IPS DF 4.7 (cell line): ENCODE data around the gene NELFA.

Source experiments
- DNase-seq: peaks from one replicate; pipeline ENCODE4 v3.0.0-alpha.2; 2013; ENCODE audit warnings: low spot score; ENCODE audit errors: extremely low read depth

NELFA gene

DNA sequence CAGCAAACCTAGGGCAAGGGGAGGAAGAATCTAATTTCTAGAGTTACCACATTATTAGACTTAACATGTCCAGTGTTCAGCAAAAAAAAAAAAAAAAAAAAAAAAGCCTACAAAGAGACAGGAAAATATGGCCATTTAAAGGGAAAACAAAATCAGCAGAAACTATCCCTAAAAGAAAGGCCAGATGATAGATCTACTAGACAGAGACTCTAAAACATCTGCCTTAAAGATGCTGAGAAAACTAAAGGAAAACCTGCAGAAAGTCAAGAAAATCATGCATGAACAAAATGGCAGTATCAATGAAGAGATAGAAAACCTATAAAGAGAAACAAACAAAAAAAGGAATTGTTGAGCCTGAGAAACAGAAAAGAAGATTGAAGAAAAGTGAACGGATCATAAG, 43.8 kb downstream of the NELFA start:
- no peak for DNase-seq

- no peak for DNase-seq
These were observed 44.3 kb downstream of the NELFA start for GRCh38 chr4:1964443-1964842.

DNA sequence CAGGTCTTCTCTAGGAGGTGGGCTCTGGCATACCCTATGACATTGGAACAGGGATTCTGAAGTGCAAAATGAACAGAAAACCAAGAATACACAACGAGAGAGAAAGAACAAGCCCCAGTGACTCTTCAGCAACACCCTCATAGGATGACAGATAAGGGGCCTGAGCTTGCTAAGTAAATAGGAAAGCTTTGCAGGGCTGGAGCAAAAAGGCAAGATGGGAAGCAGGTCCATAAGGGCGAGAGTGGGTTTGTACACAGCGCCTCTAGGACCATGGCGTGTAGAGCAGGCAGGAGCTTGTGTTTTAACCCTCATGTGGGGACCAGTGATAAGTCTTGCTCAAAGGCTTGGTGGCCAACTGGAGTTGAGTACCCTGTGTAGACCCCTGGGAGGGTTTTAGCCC, 45.8 kb downstream of the NELFA start:
- DNase-seq = no peak

GRCh38 chr4:1961563-1961962, 47.2 kb downstream of the NELFA start:
- DNase-seq = no peak

DNA sequence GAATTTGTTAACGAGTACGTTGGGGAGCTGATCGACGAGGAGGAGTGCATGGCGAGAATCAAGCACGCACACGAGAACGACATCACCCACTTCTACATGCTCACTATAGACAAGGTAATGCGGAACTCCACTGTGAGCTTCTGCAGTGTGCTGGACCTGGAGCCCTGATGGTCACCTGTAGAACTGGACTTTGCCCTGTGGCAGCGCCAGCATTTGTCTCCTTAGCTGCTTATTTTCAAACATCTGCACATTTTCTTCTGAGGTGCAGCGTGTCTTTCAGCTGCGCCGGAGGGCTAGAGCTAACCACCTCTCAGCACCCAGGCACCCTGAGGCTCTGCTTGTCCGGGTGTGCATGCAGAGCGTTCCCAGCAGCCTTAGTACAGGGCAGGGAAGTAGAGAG, 47.7 kb downstream of the NELFA start:
- DNase-seq = no peak

DNA sequence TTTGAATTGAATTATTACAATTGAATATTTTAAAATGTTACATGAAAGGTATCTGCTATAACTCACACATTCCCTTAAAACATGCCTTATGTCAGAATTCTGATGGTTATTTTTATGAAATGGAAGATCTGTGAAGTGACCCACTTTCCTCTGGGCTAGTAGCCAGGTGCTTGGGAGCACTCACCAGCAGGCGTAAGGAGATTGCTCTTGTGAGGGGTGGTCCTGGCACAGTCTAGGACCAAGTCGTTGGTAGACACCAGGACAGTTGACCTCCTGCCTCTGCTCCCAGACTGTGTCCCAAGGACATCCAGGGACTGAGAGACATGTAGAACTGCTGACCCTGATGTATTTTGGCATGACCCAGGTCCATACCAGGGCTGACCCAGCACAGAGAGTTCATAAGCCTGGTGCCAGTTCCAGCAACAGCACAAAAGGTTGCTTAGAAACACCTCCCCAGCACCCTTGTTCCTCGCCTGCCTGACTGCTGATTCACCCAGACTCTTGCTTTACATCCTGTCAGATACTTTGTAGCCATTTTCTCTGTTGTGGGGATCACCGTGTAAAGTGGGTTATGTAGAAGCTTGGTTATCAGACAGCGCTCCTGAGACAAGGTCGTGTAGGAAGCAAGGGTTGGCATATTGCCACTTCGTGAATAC, 48.5 kb downstream of the NELFA start:
- no peak for DNase-seq

DNA sequence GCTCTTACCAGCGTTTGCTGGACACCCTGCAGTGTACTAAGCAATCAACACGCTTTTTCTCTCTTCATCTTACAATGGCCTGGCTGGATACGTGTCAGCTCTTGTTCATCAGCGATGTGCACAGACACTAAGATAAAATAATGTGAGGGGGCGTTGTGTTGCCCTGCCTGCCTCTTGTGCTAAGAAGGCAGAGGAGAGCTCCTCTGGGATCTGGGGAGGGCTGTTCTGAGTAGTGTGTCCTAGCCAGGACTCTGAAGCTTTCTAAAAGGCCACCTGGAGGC, 49.7 kb downstream of the NELFA start:
- DNase-seq = no peak

- DNase-seq = no peak
These were observed 50.3 kb downstream of the NELFA start for GRCh38 chr4:1958276-1959103.

- DNase-seq = no peak
These were observed 52.1 kb downstream of the NELFA start for GRCh38 chr4:1956631-1957030.

- DNase-seq = no peak
These were observed 55.4 kb downstream of the NELFA start for GRCh38 chr4:1953335-1953734.

GRCh38 chr4:1952719-1953118, 56.1 kb downstream of the NELFA start:
- DNase-seq = no peak

DNA sequence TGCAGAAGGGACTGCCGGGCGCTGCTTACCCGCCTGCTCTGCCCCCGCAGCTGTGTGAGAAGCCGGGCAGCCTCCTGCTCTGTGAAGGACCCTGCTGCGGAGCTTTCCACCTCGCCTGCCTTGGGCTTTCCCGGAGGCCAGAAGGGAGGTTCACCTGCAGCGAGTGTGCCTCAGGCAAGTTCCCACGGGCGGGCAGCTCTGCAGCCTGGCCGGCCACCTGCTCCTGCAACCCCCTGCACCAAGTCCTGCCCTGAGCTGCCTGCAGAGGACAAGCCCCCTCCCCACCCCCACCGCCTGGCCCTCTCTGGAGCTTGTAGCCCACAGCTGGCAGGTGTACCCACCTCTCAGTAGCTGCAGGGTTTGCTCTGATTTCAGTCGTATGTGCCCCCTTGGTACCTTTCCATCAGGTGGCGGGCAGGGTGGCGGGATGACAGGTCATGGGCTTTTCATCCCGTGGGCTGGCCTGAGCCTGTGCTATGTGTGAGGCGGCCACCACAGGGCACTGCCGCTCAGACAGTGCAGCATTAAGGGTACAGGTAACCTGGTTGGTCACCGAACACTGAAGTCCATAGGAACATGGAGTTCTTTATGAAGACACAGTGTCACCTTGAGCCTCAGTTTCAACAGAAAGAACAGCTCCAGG, 56.6 kb downstream of the NELFA start:
- DNase-seq = no peak

GRCh38 chr4:1950369-1950768, 58.4 kb downstream of the NELFA start:
- DNase-seq = no peak

- no peak for DNase-seq
These were observed 59.8 kb downstream of the NELFA start for GRCh38 chr4:1948892-1949436.

DNA sequence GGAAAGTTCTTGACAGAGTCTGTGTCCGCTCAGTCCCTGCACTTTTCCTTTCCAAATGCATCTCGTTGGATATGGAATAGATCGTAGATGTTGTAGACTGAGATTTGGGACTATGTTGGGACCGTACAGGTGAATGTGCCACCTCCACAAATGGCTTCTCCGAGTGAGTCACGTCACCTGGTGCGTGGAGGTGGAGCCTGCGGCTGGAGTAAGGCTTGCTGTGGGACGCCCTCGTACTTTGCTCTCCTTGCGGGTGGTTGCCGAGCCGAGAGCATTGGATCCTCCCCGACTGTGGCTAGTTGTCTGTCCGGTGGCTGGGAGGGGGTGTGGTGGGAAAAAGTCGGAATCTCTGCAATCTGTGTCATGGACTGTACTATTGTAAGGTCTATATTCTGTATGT, 60.5 kb downstream of the NELFA start:
- no peak for DNase-seq

DNA sequence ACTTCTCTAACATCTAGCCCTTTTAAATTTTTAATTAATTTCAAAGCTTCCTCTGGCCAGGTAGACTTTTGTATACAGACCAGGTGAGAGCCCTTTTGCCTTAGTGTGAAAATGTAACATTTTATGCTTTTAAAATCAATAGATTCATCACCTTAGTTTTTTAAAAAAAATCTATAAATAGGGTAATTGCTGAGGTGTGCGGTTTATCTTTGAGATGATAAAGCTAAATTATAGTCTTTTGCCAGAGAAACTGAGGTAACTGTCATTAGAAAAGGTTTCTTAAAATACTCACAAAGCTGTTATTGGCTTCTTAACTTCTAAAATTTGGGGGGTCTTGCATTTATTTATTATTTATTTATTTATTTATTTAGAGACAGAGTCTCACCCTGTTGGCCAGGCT, 62.9 kb downstream of the NELFA start:
- no peak for DNase-seq

DNA sequence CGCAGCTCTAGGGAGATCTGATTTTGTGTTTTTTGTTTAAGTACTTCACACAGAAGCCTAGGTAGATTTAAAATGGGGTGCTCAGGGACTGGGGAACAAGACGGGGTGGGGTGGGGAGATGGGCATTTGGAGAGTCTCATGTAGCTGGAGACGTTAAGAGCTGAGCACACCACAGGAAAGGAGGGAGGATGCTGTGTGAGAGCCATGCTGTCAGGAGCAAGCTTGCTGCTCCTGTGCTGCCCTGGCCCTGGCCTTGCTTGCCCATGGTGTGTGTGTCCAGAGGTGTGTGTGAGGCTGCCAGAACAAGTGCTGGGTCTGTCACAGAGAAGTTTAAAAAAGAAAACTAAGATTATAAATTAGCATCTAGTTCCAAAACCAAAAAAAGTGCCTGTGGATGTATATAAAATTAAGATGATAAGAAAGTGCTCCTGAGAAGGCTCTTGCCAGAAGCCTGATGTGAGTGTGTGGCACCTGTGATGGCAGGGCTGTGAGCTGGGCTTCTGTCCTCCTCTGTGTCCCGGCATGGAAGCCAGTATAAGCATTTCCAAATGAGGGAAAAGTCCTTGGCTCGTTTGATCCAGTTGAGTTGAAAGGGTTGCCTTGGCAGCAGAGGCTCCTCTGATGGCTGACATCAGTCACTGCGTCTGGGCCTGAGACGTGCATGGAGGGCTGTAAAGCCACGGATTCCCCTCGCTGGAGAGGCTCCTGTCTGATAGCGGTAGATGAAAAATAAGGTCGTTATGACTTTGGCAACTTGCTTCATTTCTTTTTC, 63.5 kb downstream of the NELFA start:
- DNase-seq = no peak

- no peak for DNase-seq
These were observed 64.8 kb downstream of the NELFA start for GRCh38 chr4:1943928-1944327.

DNA sequence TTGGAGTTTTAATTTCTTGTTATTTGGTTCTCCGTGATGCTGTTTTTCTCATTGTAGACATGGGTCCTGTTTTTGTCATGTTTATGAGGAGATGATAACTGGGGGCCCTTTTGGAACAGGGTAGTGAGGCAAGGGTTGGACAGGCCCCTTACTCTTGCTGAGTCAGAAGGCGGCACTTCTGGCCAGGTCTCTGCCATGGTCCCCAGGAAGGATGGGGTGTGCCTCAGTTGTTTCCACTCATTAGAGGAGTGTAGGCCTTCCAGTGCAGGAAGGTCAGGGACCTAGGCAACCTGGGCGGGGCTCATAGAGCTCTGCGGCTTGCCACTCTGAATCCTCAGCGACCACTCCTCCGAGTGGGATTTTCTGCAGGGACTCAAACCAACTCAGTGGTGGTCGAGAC, 68.2 kb downstream of the NELFA start:
- DNase-seq = no peak

DNA sequence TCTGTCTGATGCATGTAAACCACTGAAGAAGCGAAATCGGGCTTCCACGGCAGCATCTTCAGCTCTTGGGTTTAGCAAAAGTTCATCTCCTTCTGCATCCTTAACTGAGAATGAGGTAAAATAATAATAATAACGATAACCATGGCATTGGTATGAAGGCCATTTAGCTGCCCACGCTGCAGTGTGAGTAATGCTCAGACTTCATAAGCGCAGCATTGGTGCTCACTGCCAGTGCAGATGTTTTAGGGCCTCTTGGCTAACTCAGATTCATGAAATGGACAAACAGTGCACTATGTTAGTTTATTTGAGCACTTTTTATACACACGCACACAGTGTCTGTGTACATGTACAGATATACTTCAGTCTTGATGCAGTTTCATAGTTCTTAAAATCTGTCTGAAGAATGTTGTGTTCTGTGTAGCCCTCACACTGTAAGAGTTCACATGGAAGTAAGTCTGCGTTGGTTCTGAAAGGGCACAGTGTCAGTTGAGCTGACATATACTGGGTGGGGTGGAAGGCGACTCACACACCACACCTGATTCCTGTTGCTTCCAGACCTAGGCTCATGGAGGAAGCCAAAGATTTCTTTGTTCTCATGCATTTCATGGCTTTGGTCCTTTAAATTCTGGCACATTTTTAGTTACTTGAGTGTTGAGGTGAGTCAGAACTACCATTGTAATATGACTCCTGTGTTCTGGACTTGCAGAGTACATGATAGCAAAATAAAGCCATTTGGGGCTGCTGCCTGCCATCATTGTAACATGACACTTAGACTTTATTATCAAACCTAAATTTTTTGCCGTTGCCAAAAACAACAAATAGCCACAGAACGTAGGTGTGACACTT, 68.9 kb downstream of the NELFA start:
- DNase-seq = no peak

DNA sequence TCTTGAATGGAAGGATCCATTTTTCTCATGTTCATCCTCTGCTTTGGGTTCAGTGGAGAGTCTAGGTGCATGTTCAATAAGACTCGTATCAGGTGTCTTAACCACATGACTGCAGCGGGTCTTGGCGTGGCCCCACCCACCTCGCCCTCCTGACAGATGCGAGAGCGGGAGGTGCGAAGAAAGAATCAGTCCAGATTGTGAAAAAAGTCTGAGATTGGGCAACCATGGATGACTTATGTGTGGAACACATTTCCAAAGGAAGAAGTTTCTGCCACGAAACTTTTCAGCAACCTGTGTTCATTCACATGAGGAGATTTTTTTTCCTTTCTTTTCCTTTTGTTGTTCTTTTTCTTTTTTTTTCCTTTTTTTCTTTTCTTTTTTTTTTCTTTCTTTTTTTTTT, 70.7 kb downstream of the NELFA start:
- no peak for DNase-seq
